RWPE1 (cell line): Measurements from ENCODE around the gene FAM163A.
A peak's percentile ranks its signal among the peaks of the same experiment; 100 is the strongest.

Experiments used
- CTCF ChIA-PET: fragments of 350-600 bp; sonication (Branson Sonifier 250); formaldehyde crosslinking; extraction: SDS; loops from one replicate; lab custom pipeline; 2021; lab: Yijun Ruan, JAX
- POLR2A ChIA-PET: fragments of 400-600 bp; formaldehyde crosslinking; extraction: SDS; loops from one replicate; lab custom pipeline; 2020; ENCODE audit warnings: antibody characterized with exemption; ENCODE audit not compliant: low non-redundant PET; lab: Yijun Ruan, JAX
- DNase-seq: peaks from one replicate; pipeline ENCODE4 v3.0.0; 2012; ENCODE audit warnings: low spot score
- H3K27ac ChIP-seq: fragments of 450-650 bp; 2 replicates; pipeline ENCODE4 v1.5.1; 2017
- TF ChIP-seq, protein P1 (sequence below): fragments of 450-650 bp; conservative IDR thresholded peaks from 2 replicates; pipeline ENCODE4 v1.5.1; 2017; ENCODE audit warnings: low read depth, mild to moderate bottlenecking

FAM163A gene

DNA sequence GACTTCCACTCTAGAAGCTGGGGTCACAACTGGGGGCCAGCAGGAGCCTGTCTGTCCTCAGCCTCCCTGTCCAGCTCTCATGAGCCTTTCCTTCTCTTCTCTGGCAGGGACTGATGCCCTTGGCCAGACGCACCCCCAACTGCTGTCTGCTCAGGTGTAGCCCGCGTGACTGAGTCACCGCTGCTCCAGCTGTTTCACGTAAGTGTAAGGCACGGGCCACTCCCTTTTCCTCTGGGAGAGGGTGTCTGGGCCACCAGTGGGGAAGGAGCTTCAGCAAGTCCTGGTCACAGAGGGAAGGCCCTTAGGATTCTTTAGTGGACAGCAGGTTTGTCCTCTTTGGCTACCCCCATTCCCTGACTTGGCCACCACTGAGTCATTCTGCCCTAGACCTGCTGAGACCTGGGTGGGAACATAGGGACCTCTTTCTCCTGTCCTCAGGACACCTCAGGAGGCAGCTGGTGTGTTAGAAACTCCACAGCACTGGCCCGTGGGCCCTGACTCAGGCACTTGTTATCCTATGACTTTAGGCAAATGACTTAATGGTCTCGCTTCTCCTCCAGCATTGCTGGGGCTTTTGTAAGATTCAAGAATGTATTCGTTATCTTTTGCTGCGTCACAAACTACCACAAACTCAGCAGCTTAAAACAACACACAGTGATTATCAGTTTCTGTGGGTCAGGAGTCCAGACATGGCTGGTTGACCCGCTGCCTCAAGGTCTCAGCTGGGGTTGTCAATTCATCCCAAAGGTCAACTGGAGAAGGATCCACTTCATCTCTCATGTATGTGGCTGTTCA lies 64.8 kb downstream of the FAM163A start:
- no peak overlapping the region for H3K27ac ChIP-seq
- TF ChIP-seq, protein P1, sequence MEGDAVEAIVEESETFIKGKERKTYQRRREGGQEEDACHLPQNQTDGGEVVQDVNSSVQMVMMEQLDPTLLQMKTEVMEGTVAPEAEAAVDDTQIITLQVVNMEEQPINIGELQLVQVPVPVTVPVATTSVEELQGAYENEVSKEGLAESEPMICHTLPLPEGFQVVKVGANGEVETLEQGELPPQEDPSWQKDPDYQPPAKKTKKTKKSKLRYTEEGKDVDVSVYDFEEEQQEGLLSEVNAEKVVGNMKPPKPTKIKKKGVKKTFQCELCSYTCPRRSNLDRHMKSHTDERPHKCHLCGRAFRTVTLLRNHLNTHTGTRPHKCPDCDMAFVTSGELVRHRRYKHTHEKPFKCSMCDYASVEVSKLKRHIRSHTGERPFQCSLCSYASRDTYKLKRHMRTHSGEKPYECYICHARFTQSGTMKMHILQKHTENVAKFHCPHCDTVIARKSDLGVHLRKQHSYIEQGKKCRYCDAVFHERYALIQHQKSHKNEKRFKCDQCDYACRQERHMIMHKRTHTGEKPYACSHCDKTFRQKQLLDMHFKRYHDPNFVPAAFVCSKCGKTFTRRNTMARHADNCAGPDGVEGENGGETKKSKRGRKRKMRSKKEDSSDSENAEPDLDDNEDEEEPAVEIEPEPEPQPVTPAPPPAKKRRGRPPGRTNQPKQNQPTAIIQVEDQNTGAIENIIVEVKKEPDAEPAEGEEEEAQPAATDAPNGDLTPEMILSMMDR: no peak
- ChIA-PET POLR2A (no interaction called here), CTCF (interaction anchor here (6.7 kb wide), 1 partner anchor 102 kb away, joined by 85 read pairs; no protein-coding TSS in a partner anchor)
- DNase-seq: no peak

DNA sequence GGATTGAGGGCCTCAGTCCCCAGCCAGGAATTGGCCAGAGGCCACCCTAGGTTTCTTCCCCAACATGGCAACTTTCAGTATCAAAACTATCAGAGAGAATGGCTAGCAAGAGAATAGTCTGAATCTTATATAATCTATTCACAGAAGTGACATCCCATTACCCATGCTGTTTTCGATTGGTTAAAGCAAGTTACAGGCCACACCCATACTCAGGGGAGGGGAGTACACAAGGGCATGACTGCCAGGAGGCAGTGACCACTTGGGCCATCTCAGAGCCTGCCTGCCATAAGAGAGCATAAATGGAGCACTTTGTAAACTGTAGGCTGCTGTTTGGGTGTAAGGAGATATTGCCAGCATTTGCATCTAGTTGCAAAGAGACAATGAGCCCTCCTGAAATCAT lies 65.4 kb downstream of the FAM163A start:
- H3K27ac ChIP-seq: no peak overlapping the region
- TF ChIP-seq, protein P1: no peak

DNA sequence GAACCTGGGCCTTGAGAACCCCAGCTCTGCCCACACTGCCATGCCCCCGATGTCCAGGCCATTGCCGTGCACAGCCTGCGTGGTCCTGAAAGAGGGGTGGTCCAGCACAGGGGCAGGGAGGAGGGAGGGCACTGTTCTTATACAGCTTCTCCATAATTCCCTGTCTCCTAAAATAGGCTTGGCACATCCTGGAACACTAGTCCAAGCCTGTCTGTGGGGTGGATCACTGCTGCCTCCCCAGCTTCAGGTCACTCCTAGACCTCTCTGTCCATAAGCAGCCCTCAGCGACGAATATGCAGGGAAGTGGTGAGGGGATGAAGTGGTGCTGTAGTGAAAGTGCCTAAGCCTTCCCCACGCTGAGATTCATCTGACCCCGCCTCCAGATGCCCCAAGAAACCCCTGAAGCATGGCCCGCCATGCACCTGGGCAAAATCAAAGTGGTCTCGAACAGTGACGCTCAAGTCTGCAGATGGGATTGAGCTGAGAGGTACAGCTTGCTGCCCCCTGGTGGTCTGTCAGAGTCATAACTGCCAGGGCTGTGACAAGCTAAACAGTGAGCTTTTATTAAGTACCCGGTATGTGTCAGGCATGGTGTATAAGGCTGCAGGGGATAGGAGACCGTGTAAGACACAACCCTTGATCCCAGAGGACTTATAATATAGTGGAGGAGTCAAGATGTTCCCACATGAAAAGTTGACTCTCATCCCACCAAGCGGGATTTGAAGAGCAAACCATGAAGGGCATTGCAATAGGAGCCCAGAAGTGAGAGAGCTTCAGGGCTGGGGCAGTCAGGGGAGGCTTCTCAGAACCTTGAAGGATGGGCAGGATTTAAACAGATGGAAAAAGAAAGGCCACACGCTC lies 66.6 kb downstream of the FAM163A start:
- POLR2A ChIA-PET: no interaction called here
- peak; percentile 57 for DNase-seq
- H3K27ac ChIP-seq: no peak overlapping the region
- CTCF ChIA-PET: interaction anchor here (0.5 to 6.7 kb wide), 24 partner anchors 8 to 1580 kb away, joined by 3 to 85 read pairs (median 4); no protein-coding TSS in a partner anchor
- TF ChIP-seq, protein P1: peak; percentile 91

More for the DNA sequence above, 65.4 kb downstream of the FAM163A start:
- DNase-seq: no peak
- ChIA-PET POLR2A (no interaction called here), CTCF (interaction anchor here (2.3 to 6.7 kb wide), 2 partner anchors 11 to 103 kb away, joined by 9 to 85 read pairs; no protein-coding TSS in a partner anchor)

DNA sequence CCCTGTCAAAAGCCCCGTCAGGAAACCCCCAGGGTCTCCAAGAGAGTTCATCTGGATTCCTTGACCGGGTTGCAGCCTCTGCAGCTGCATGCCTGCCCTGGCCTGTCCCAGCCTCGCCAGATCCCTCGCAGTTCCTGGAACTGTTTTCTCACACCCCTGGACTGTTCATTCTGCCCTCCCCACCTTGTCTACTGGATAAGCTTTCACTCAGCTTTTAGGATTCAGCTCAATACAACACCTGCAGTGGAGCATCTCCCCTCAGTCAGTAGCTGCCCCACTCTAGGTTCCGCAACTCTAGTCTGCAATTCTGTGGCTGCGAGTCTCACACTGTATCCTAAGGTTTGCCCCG lies 67.2 kb downstream of the FAM163A start:
- TF ChIP-seq, protein P1: no peak

DNA sequence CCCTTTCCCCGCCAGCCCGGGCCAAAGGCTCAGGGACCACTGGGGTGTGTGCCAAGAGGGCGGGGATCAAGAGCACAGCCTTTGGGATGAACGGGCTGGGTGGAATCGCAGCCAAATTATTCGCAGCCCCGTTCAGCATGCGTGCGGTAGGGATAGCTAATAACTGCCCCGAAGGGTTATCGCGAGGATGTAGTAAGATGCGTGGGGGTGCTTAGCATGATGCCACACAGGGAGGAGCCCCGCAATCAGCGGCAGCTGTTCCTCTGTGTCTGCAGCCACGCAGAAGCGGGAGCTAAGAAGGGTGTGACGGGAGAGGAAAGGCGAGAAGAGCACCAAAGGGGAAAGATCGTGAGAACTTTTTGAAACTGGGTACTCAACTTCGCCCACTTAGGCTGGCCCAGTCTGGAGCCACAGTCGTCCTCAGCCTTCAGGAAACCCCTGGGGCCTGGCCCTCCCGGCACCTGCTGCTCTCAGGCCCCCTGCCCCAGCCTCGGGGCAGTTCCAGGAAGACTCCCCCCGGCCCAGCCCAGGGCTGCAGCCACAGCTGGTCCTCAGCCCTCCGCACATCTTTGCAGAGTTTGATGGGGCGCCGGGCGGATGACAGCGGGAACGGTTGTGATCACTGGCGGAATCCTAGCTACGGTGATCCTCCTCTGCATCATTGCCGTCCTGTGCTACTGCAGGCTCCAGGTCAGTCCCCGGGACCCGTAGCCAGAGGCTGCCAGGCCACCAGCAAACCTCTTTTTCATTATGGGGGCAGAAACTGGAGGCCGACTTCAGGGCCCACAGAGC lies 69.6 kb downstream of the FAM163A start:
- H3K27ac ChIP-seq: no peak overlapping the region
- no peak for DNase-seq
- TF ChIP-seq, protein P1: no peak
- ChIA-PET POLR2A (no interaction called here), CTCF (interaction anchor here (0.7 to 6.7 kb wide), 2 partner anchors 107 to 356 kb away, joined by 3 to 85 read pairs; no protein-coding TSS in a partner anchor)

More for the DNA sequence above, 67.2 kb downstream of the FAM163A start:
- ChIA-PET CTCF (interaction anchor here (0.5 to 6.7 kb wide), 18 partner anchors 8 to 1065 kb away, joined by 3 to 85 read pairs (median 5); no protein-coding TSS in a partner anchor), POLR2A (no interaction called here)
- no peak for DNase-seq
- H3K27ac ChIP-seq: no peak overlapping the region
